Adrenal gland (tissue), 12 donors: ENCODE measurements around the gene STAG2. TPM values are rescaled to one million over a fixed set of nuclear protein-coding genes. Genes with fewer than 3 reads are reported as not detected.

Source experiments
- DNase-seq, 7 donors: peaks; one replicate each; pipeline ENCODE4 v3.0.0-alpha.2; 2019 to 2020
- H3K27ac ChIP-seq, 5 donors: fragments of 200-600 bp; sonication (generic) in 4 of 5; 1 replicate in 3 of 5; 2 replicates in 2 of 5; pipeline versions ENCODE4 v1.5.1 to v1.8.0; 2016 to 2020; ENCODE audit warnings: mild to moderate bottlenecking in 1 of 5
- H3K27me3 ChIP-seq: fragments of 200-600 bp; 2 replicates; pipeline ENCODE4 v1.8.0; 2021
- H3K36me3 ChIP-seq, 2 donors: fragments of 200-600 bp; replicated peaks in 1 of 2; 1 replicate in 1 of 2; 2 replicates in 1 of 2; pipeline versions ENCODE4 v1.5.1 to v1.8.0; 2018 to 2022
- H3K4me1 ChIP-seq, 2 donors: fragments of 200-600 bp; replicated peaks in 1 of 2; 1 replicate in 1 of 2; 2 replicates in 1 of 2; pipeline versions ENCODE4 v1.5.1 to v1.8.0; 2018 to 2021
- H3K4me3 ChIP-seq, 4 donors: fragments of 200-600 bp; sonication (generic) in 3 of 4; one replicate each; pipeline ENCODE4 v1.5.1; 2016 to 2018
- H3K9me3 ChIP-seq, 3 donors: fragments of 200-600 bp; sonication (generic) in 1 of 3; replicated peaks in 1 of 3; 1 replicate in 2 of 3; 2 replicates in 1 of 3; pipeline versions ENCODE4 v1.5.1 to v1.8.0; 2016 to 2021
- CTCF ChIP-seq, 6 experiments: fragments of 450-650 bp in 4 of 6; fragments of 200-600 bp in 2 of 6; sonication (generic) in 1 of 6; IDR thresholded peaks; 1 replicate in 5 of 6; 2 replicates in 1 of 6; pipeline versions ENCODE4 v1.5.1 to v1.8.0; 2016 to 2021; ENCODE audit warnings: antibody characterized with exemption in 6 of 6, mild to moderate bottlenecking in 2 of 6, moderate library complexity in 1 of 6
- POLR2A ChIP-seq, 2 donors: fragments of 450-650 bp; IDR thresholded peaks; one replicate each; pipeline ENCODE4 v1.6.1; 2017; ENCODE audit warnings: antibody characterized with exemption in 2 of 2, mild to moderate bottlenecking in 2 of 2, moderate library complexity in 1 of 2
- WGBS, 4 donors: extraction: QIAGEN DNeasy Blood & Tissue Kit in 2 of 4; methylation state at CpG; one replicate each; pipeline versions ENCODE4 v1.1.5 to v1.1.7; 2013 to 2017; 5-methylcytosine and 5-hydroxymethylcytosine counted together
- intact Hi-C, 2 donors: fragments of 100-400 bp; cut with DNase I; formaldehyde crosslinking; loops; one replicate each; pipeline versions ENCODE4 v1.14.1 to v1.15.0; 2022 to 2023
- polyA plus RNA-seq, 3 donors: library from polyadenylated mRNA; stranded (reverse); fragments of 200-250 nt in 2 of 3; fragments of 350-450 nt in 1 of 3; fragmentation: Illumina TruSeq in 1 of 3; extraction: RNeasy Lipid Tissue Mini Kit (QIAGEN cat#74804) in 1 of 3; gene quantifications; one replicate each; pipeline ENCODE4 v1.2.3, GENCODE V29; 2013 to 2014
- total RNA-seq, 9 donors: library from RNA; depleted of rRNA in 4 of 9; stranded (reverse); fragments of >200 nt in 4 of 9; fragments of 120-200 nt in 1 of 9; fragmentation: NEBNext Ultra II Directional in 1 of 9; extraction: Animal tissue kit (Norgen Biotek cat#: 25700) in 1 of 9; gene quantifications; one replicate each; pipeline versions ENCODE4 v1.1.0 to v1.2.4, GENCODE V29; 2013 to 2023
- donor health status: healthy with polysubstance abuse.
- donor health status: Bipolar disorder and iron deficiency.
- donor health status: DM: yes; HTN: yes; CAD: no.
- donor health status: DM: no; HTN: no; CAD: no.
- donor health status: DM: no; HTN: no; CAD: no.
- donor health status: DM: yes; HTN: yes; CAD: no.

Gene STAG2
- total and polyA plus RNA-seq, 12 donors = 12.6 to 71.5 (median 54.9) TPM

GRCh38 chrX:124005228-124005627 lies 43.7 kb downstream of the STAG2 start:
- Histone ChIP-seq H3K27ac (no peak overlapping the region), H3K4me3 (no peak overlapping the region), H3K27me3 (no peaks in the 10 kb centered on the region), H3K9me3 (no peaks in the 10 kb centered on the region), H3K4me1 (no peaks in the 10 kb centered on the region), H3K36me3 (no peaks in the 10 kb centered on the region)
- TF ChIP-seq CTCF (IDR thresholded peaks at IDR 0.05) = no peak
- TF ChIP-seq POLR2A (IDR thresholded peaks at IDR 0.05) = no peak
- no peak for DNase-seq
- intact Hi-C loops = no loop called here

GRCh38 chrX:124010157-124010556 lies 48.7 kb downstream of the STAG2 start:
- intact Hi-C loops = no loop called here

GRCh38 chrX:124010566-124010965 lies 49.1 kb downstream of the STAG2 start:
- Histone ChIP-seq H3K4me3 (no peak overlapping the region), H3K36me3 (no peaks in the 10 kb centered on the region), H3K9me3 (no peaks in the 10 kb centered on the region), H3K4me1 (no peaks in the 10 kb centered on the region), H3K27me3 (no peaks in the 10 kb centered on the region), H3K27ac (no peak overlapping the region)
- intact Hi-C loops = no loop called here
- DNase-seq = no peak
- TF ChIP-seq CTCF (IDR thresholded peaks at IDR 0.05) (no peak), POLR2A (IDR thresholded peaks at IDR 0.05) (no peak)
- 82 to 100% (median 89%) methylated on average over 3 of the region's 3 CpGs for WGBS, 4 donors

More at GRCh38 chrX:124010157-124010556, 48.7 kb downstream of the STAG2 start:
- WGBS, 4 donors = 76 to 94% (median 84%) methylated on average over 3 of the region's 3 CpGs
- TF ChIP-seq POLR2A (IDR thresholded peaks at IDR 0.05) (no peak), CTCF (IDR thresholded peaks at IDR 0.05) (no peak)
- Histone ChIP-seq H3K4me3 (no peak overlapping the region), H3K9me3 (no peaks in the 10 kb centered on the region), H3K27me3 (no peaks in the 10 kb centered on the region), H3K36me3 (no peaks in the 10 kb centered on the region), H3K4me1 (no peaks in the 10 kb centered on the region), H3K27ac (no peak overlapping the region)
- DNase-seq = no peak

GRCh38 chrX:124015721-124016120 lies 54.2 kb downstream of the STAG2 start:
- peaks cover 0 to 5% of the 10 kb centered on the region in 2 donors for H3K4me1 ChIP-seq
- H3K36me3 ChIP-seq = no peaks in the 10 kb centered on the region
- H3K27ac ChIP-seq = no peak overlapping the region
- TF ChIP-seq CTCF (IDR thresholded peaks at IDR 0.05) = no peak
- TF ChIP-seq POLR2A (IDR thresholded peaks at IDR 0.05) = no peak
- intact Hi-C loops = no loop called here
- no peak for DNase-seq
- no peaks in the 10 kb centered on the region for H3K9me3 ChIP-seq
- H3K4me3 ChIP-seq = no peak overlapping the region
- H3K27me3 ChIP-seq = no peaks in the 10 kb centered on the region
- 64 to 94% (median 90%) methylated on average over 1 of the region's 1 CpG for WGBS, 4 donors
